Liver (tissue), 9 donors: ENCODE results near the gene EXPH5. TPM values are rescaled to one million over a fixed set of nuclear protein-coding genes. Genes with fewer than 3 reads are reported as not detected.

Experiments
- DNase-seq: peaks from one replicate; pipeline ENCODE4 v3.0.0-alpha.2; 2017; ENCODE audit warnings: low spot score
- H3K27ac ChIP-seq, 2 donors: one replicate each; pipeline ENCODE4 v1.7.0; 2013; ENCODE audit warnings: inconsistent platforms in 2 of 2, low read length in 2 of 2, control low read depth in 1 of 2, low read depth in 1 of 2, mild to moderate bottlenecking in 1 of 2
- H3K27me3 ChIP-seq, 4 donors: one replicate each; pipeline versions ENCODE4 v1.6.1 to v1.7.0; 2013; ENCODE audit warnings: low read length in 3 of 4, inconsistent platforms in 1 of 4, mild to moderate bottlenecking in 1 of 4, moderate library complexity in 1 of 4; ENCODE audit not compliant: control insufficient read depth in 4 of 4, insufficient read depth in 4 of 4
- H3K36me3 ChIP-seq, 4 donors: one replicate each; pipeline versions ENCODE4 v1.6.1 to v1.7.0; 2013; ENCODE audit warnings: low read length in 3 of 4, mild to moderate bottlenecking in 3 of 4, low read depth in 1 of 4, moderate library complexity in 1 of 4; ENCODE audit not compliant: control insufficient read depth in 4 of 4, insufficient read depth in 3 of 4
- H3K4me1 ChIP-seq, 4 donors: one replicate each; pipeline versions ENCODE4 v1.6.1 to v1.7.0; 2013; ENCODE audit warnings: low read length in 3 of 4, mild to moderate bottlenecking in 3 of 4, moderate library complexity in 1 of 4; ENCODE audit not compliant: control insufficient read depth in 4 of 4, insufficient read depth in 4 of 4
- H3K4me3 ChIP-seq, 3 donors: one replicate each; pipeline versions ENCODE4 v1.6.1 to v1.7.0; 2013; ENCODE audit warnings: low read length in 3 of 3, control low read depth in 1 of 3, low read depth in 1 of 3, mild to moderate bottlenecking in 1 of 3
- H3K9ac ChIP-seq, 2 donors: one replicate each; pipeline ENCODE4 v1.7.0; 2013; ENCODE audit warnings: low read length in 2 of 2, mild to moderate bottlenecking in 2 of 2, moderate library complexity in 2 of 2, control low read depth in 1 of 2, low read depth in 1 of 2
- H3K9me3 ChIP-seq, 4 donors: one replicate each; pipeline versions ENCODE4 v1.6.1 to v1.7.0; 2013; ENCODE audit warnings: low read length in 3 of 4; ENCODE audit not compliant: control insufficient read depth in 4 of 4
- ATF3 ChIP-seq: IDR thresholded peaks from 2 replicates; pipeline ENCODE4 v1.6.1; 2016; ENCODE audit warnings: antibody characterized with exemption
- EGR1 ChIP-seq, 2 donors: IDR thresholded peaks; 2 replicates each; pipeline ENCODE4 v1.6.1; 2016 to 2018; ENCODE audit warnings: antibody characterized with exemption in 2 of 2, low read depth in 2 of 2
- FOXA1 ChIP-seq: IDR thresholded peaks from 2 replicates; pipeline ENCODE4 v1.6.1; 2016; ENCODE audit warnings: antibody characterized with exemption
- FOXA2 ChIP-seq: IDR thresholded peaks from 2 replicates; pipeline ENCODE4 v1.6.1; 2016; ENCODE audit warnings: antibody characterized with exemption
- GABPA ChIP-seq, 2 donors: IDR thresholded peaks in 1 of 2; conservative IDR thresholded peaks in 1 of 2; 2 replicates each; pipeline ENCODE4 v1.6.1; 2016; ENCODE audit warnings: antibody characterized with exemption in 2 of 2, mild to moderate bottlenecking in 1 of 2, moderate library complexity in 1 of 2
- HNF4A ChIP-seq, 2 donors: conservative IDR thresholded peaks; 2 replicates each; pipeline ENCODE4 v1.6.1; 2016; ENCODE audit warnings: antibody characterized with exemption in 2 of 2, mild to moderate bottlenecking in 2 of 2
- HNF4G ChIP-seq: IDR thresholded peaks from 2 replicates; pipeline ENCODE4 v1.6.1; 2016; ENCODE audit warnings: antibody characterized with exemption
- JUND ChIP-seq, 2 donors: IDR thresholded peaks; 2 replicates each; pipeline ENCODE4 v1.6.1; 2016; ENCODE audit warnings: antibody characterized with exemption in 2 of 2
- MAX ChIP-seq: IDR thresholded peaks from 2 replicates; pipeline ENCODE4 v1.6.1; 2016; ENCODE audit warnings: antibody characterized with exemption
- NR2F2 ChIP-seq: IDR thresholded peaks from 2 replicates; pipeline ENCODE4 v1.6.1; 2016; ENCODE audit warnings: antibody characterized with exemption
- RAD21 ChIP-seq, 2 donors: IDR thresholded peaks; 2 replicates each; pipeline ENCODE4 v1.6.1; 2016; ENCODE audit warnings: antibody characterized with exemption in 2 of 2, mild to moderate bottlenecking in 2 of 2
- RXRA ChIP-seq, 2 donors: IDR thresholded peaks; 2 replicates each; pipeline ENCODE4 v1.6.1; 2017 to 2018; ENCODE audit warnings: antibody characterized with exemption in 2 of 2, mild to moderate bottlenecking in 1 of 2
- SP1 ChIP-seq: IDR thresholded peaks from 2 replicates; pipeline ENCODE4 v1.6.1; 2018; ENCODE audit warnings: antibody characterized with exemption, mild to moderate bottlenecking
- YY1 ChIP-seq: IDR thresholded peaks from 2 replicates; pipeline ENCODE4 v1.6.1; 2016; ENCODE audit warnings: antibody characterized with exemption, mild to moderate bottlenecking
- ZBTB33 ChIP-seq: IDR thresholded peaks from 2 replicates; pipeline ENCODE4 v1.6.1; 2016; ENCODE audit warnings: antibody characterized with exemption
- WGBS: extraction: QIAGEN DNeasy Blood & Tissue Kit; methylation state at CpG from one replicate; pipeline ENCODE4 v1.1.7; 2013; 5-methylcytosine and 5-hydroxymethylcytosine counted together
- polyA plus RNA-seq, 2 donors: library from polyadenylated mRNA; stranded (reverse) in 1 of 2; unstranded in 1 of 2; fragments of 200-250 nt in 1 of 2; fragments of >200 nt in 1 of 2; fragmentation: Nextera tagmentation in 1 of 2; extraction: Ambion mirVana in 1 of 2; gene quantifications; one replicate each; pipeline versions ENCODE4 v1.2.1 to v1.2.3, GENCODE V29; 2013 to 2015
- total RNA-seq, 2 donors: library from RNA; depleted of rRNA; stranded (reverse); fragments of >200 nt; gene quantifications; one replicate each; pipeline ENCODE4 v1.2.3, GENCODE V29; 2014
- TF ChIP-seq, protein P1 (sequence below): IDR thresholded peaks from 2 replicates; pipeline ENCODE4 v1.6.1; 2016; ENCODE audit warnings: antibody characterized with exemption, mild to moderate bottlenecking
- TF ChIP-seq, protein P2 (sequence below): fragments of 150-350 bp; IDR thresholded peaks from 2 replicates; pipeline ENCODE4 v1.5.1; 2017; ENCODE audit warnings: improper control_type of control experiment, low read depth, low read length; ENCODE audit not compliant: missing input control
- donor health status: healthy.
- donor health status: healthy.
- donor health status: healthy.
- donor health status: healthy.
- donor health status: healthy.

EXPH5 gene
- total and polyA plus RNA-seq, 4 donors, result 0.47 to 6.1 (median 1.5) TPM

DNA sequence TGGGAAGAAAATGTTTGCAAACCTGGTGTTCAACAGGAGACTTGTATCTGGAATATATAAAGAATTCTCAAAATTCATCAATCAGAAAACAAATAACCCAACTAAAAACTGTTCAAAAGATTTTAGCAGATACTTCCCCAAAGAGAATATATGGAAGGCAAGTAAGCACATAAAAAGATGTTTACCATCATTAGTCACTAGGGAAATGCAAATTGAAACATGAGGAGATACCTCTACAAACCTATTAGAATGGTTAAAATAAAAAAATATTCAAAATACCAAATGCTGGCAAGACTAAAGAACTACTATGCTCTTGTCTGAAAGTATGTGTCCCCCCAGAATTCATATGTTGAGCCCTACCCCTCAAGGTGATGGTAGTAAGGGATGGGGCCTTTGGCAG, 8.6 kb downstream of the EXPH5 start:
- no peak overlapping the region for H3K27ac ChIP-seq
- no peak overlapping the region for H3K9ac ChIP-seq
- H3K36me3 ChIP-seq, result no peaks in the 10 kb centered on the region
- H3K27me3 ChIP-seq, result no peaks in the 10 kb centered on the region
- TF ChIP-seq, protein P1, sequence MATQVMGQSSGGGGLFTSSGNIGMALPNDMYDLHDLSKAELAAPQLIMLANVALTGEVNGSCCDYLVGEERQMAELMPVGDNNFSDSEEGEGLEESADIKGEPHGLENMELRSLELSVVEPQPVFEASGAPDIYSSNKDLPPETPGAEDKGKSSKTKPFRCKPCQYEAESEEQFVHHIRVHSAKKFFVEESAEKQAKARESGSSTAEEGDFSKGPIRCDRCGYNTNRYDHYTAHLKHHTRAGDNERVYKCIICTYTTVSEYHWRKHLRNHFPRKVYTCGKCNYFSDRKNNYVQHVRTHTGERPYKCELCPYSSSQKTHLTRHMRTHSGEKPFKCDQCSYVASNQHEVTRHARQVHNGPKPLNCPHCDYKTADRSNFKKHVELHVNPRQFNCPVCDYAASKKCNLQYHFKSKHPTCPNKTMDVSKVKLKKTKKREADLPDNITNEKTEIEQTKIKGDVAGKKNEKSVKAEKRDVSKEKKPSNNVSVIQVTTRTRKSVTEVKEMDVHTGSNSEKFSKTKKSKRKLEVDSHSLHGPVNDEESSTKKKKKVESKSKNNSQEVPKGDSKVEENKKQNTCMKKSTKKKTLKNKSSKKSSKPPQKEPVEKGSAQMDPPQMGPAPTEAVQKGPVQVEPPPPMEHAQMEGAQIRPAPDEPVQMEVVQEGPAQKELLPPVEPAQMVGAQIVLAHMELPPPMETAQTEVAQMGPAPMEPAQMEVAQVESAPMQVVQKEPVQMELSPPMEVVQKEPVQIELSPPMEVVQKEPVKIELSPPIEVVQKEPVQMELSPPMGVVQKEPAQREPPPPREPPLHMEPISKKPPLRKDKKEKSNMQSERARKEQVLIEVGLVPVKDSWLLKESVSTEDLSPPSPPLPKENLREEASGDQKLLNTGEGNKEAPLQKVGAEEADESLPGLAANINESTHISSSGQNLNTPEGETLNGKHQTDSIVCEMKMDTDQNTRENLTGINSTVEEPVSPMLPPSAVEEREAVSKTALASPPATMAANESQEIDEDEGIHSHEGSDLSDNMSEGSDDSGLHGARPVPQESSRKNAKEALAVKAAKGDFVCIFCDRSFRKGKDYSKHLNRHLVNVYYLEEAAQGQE, result no peak
- TF ChIP-seq, protein P2, sequence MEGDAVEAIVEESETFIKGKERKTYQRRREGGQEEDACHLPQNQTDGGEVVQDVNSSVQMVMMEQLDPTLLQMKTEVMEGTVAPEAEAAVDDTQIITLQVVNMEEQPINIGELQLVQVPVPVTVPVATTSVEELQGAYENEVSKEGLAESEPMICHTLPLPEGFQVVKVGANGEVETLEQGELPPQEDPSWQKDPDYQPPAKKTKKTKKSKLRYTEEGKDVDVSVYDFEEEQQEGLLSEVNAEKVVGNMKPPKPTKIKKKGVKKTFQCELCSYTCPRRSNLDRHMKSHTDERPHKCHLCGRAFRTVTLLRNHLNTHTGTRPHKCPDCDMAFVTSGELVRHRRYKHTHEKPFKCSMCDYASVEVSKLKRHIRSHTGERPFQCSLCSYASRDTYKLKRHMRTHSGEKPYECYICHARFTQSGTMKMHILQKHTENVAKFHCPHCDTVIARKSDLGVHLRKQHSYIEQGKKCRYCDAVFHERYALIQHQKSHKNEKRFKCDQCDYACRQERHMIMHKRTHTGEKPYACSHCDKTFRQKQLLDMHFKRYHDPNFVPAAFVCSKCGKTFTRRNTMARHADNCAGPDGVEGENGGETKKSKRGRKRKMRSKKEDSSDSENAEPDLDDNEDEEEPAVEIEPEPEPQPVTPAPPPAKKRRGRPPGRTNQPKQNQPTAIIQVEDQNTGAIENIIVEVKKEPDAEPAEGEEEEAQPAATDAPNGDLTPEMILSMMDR, result no peak
- TF ChIP-seq MAX (no peak), ZBTB33 (no peak), HNF4G (no peak), RXRA (IDR thresholded peaks at IDR 0.05) (no peak), FOXA1 (no peak), SP1 (no peak), ATF3 (no peak), RAD21 (IDR thresholded peaks at IDR 0.05) (no peak), NR2F2 (no peak), FOXA2 (no peak), EGR1 (IDR thresholded peaks at IDR 0.05; ENCODE audit: low read depth in 2 of 2) (no peak), JUND (IDR thresholded peaks at IDR 0.05) (no peak), HNF4A (conservative IDR thresholded peaks at IDR 0.05) (no peak), YY1 (no peak), GABPA (IDR thresholded peaks at IDR 0.05 in 1 of 2, conservative IDR thresholded peaks at IDR 0.05 in 1 of 2) (no peak)
- no peaks in the 10 kb centered on the region for H3K4me1 ChIP-seq
- no peak for DNase-seq
- H3K9me3 ChIP-seq, result no peaks in the 10 kb centered on the region
- H3K4me3 ChIP-seq, result no peak overlapping the region

GRCh38 chr11:108580645-108581044, 12.9 kb downstream of the EXPH5 start:
- H3K4me3 ChIP-seq, result no peak overlapping the region
- no peak for DNase-seq
- H3K36me3 ChIP-seq, result no peaks in the 10 kb centered on the region
- no peak overlapping the region for H3K27ac ChIP-seq
- TF ChIP-seq RXRA (IDR thresholded peaks at IDR 0.05), result no peak
- TF ChIP-seq FOXA1, result no peak
- TF ChIP-seq NR2F2, result no peak
- no peak for TF ChIP-seq HNF4G
- TF ChIP-seq SP1, result no peak
- TF ChIP-seq ZBTB33, result no peak
- no peak for TF ChIP-seq RAD21 (IDR thresholded peaks at IDR 0.05)
- no peak for TF ChIP-seq YY1
- TF ChIP-seq EGR1 (IDR thresholded peaks at IDR 0.05; ENCODE audit: low read depth in 2 of 2), result no peak
- no peak for TF ChIP-seq MAX
- TF ChIP-seq, protein P1, result no peak
- no peaks in the 10 kb centered on the region for H3K4me1 ChIP-seq
- 97% methylated on average over 2 of the region's 2 CpGs for WGBS
- H3K9ac ChIP-seq, result no peak overlapping the region
- no peaks in the 10 kb centered on the region for H3K9me3 ChIP-seq
- no peaks in the 10 kb centered on the region for H3K27me3 ChIP-seq
